ENCODE measurements around the gene KDM5B.

KDM5B gene

GRCh38 chr1:202683029-202683428 lies 125.2 kb downstream of the KDM5B start:
- H3K27ac Mint-ChIP-seq, result no peak overlapping the region
- peaks cover 7% of the 10 kb centered on the region for H3K9me3 Mint-ChIP-seq
- no peaks in the 10 kb centered on the region for H3K4me1 Mint-ChIP-seq (ENCODE audit: low read depth)
- DNase-seq, result no peak
- peaks cover 55% of the 10 kb centered on the region for H3K27me3 Mint-ChIP-seq
- no peaks in the 10 kb centered on the region for H3K36me3 Mint-ChIP-seq (ENCODE audit: low read depth)
- H3K4me3 Mint-ChIP-seq, result no peak overlapping the region

- DNase-seq, result no peak
- Mint-ChIP-seq H3K27me3 (peaks cover 54% of the 10 kb centered on the region), H3K4me1 (ENCODE audit: low read depth) (no peaks in the 10 kb centered on the region), H3K36me3 (ENCODE audit: low read depth) (no peaks in the 10 kb centered on the region), H3K27ac (no peak overlapping the region), H3K4me3 (no peak overlapping the region), H3K9me3 (peaks cover 11% of the 10 kb centered on the region)
These were observed 125.7 kb downstream of the KDM5B start for GRCh38 chr1:202682477-202682876.

GRCh38 chr1:202681736-202682420 lies 126.3 kb downstream of the KDM5B start:
- Mint-ChIP-seq H3K4me3 (no peak overlapping the region), H3K9me3 (peaks cover 17% of the 10 kb centered on the region), H3K27ac (no peak overlapping the region), H3K36me3 (ENCODE audit: low read depth) (no peaks in the 10 kb centered on the region), H3K4me1 (ENCODE audit: low read depth) (no peaks in the 10 kb centered on the region), H3K27me3 (peaks cover 51% of the 10 kb centered on the region)
- no peak for DNase-seq

- Mint-ChIP-seq H3K27ac (no peak overlapping the region), H3K27me3 (peaks cover 41% of the 10 kb centered on the region), H3K4me1 (ENCODE audit: low read depth) (no peaks in the 10 kb centered on the region), H3K4me3 (no peak overlapping the region), H3K36me3 (ENCODE audit: low read depth) (no peaks in the 10 kb centered on the region), H3K9me3 (peaks cover 17% of the 10 kb centered on the region)
- no peak for DNase-seq
These were observed 127.5 kb downstream of the KDM5B start for GRCh38 chr1:202680586-202681352.

- H3K9me3 Mint-ChIP-seq, result peaks cover 17% of the 10 kb centered on the region
- no peak for DNase-seq
- no peak overlapping the region for H3K27ac Mint-ChIP-seq
- peaks cover 41% of the 10 kb centered on the region for H3K27me3 Mint-ChIP-seq
- H3K4me1 Mint-ChIP-seq (ENCODE audit: low read depth), result no peaks in the 10 kb centered on the region
- no peaks in the 10 kb centered on the region for H3K36me3 Mint-ChIP-seq (ENCODE audit: low read depth)
- H3K4me3 Mint-ChIP-seq, result no peak overlapping the region
These were observed 128.6 kb downstream of the KDM5B start for GRCh38 chr1:202679406-202680177.

- no peaks in the 10 kb centered on the region for H3K36me3 Mint-ChIP-seq (ENCODE audit: low read depth)
- no peaks in the 10 kb centered on the region for H3K4me1 Mint-ChIP-seq (ENCODE audit: low read depth)
- no peak overlapping the region for H3K4me3 Mint-ChIP-seq
- peaks cover 18% of the 10 kb centered on the region for H3K9me3 Mint-ChIP-seq
- peaks cover 38% of the 10 kb centered on the region for H3K27me3 Mint-ChIP-seq
- H3K27ac Mint-ChIP-seq, result no peak overlapping the region
- no peak for DNase-seq
These were observed 130.8 kb downstream of the KDM5B start for GRCh38 chr1:202677433-202677832.

All from activated T-cell treated with anti-CD3 and anti-CD28 coated beads, Interleukin-2, amount 50 U/mL, for 24 hours (primary cell).